Left ventricle myocardium inferior (tissue), 1 donor: ENCODE measurements around the gene HCN4. TPM values are rescaled to one million over a fixed set of nuclear protein-coding genes. Genes with fewer than 3 reads are reported as not detected.
A peak's percentile ranks its signal among the peaks of the same experiment; 100 is the strongest.
"Not testable (repeated sequence)": the region's sequence is repeated elsewhere in the genome, so short reads cannot be mapped to it uniquely, and the experiment has no call there.

Experiments used
- DNase-seq: peaks from one replicate; pipeline ENCODE4 v3.0.0-alpha.2; 2020
- H3K27ac ChIP-seq: fragments of 200-600 bp; replicated peaks from 2 replicates; pipeline ENCODE4 v1.8.0; 2021
- H3K27me3 ChIP-seq: fragments of 200-600 bp; 2 replicates; pipeline ENCODE4 v1.8.0; 2021; ENCODE audit warnings: low read depth
- H3K36me3 ChIP-seq: fragments of 200-600 bp; 2 replicates; pipeline ENCODE4 v1.8.0; 2021
- H3K4me1 ChIP-seq: fragments of 200-600 bp; 2 replicates; pipeline ENCODE4 v1.8.0; 2021
- H3K4me3 ChIP-seq: fragments of 200-600 bp; 2 replicates; pipeline ENCODE4 v1.8.0; 2021; ENCODE audit warnings: mild to moderate bottlenecking, moderate library complexity
- H3K9me3 ChIP-seq: fragments of 200-600 bp; replicated peaks from 2 replicates; pipeline ENCODE4 v1.8.0; 2021
- CTCF ChIP-seq: fragments of 200-600 bp; IDR thresholded peaks from 2 replicates; pipeline ENCODE4 v1.8.0; 2021; ENCODE audit warnings: antibody characterized with exemption, mild to moderate bottlenecking, borderline replicate concordance
- intact Hi-C: fragments of 100-400 bp; cut with micrococcal nuclease; formaldehyde crosslinking; loops from one replicate; pipeline ENCODE4 v1.11.0; 2022
- long read RNA-seq: library from polyadenylated mRNA; unstranded; transcript quantifications from one replicate; pipeline ENCODE4 v2.0.0, GENCODE V29; 2021
- total RNA-seq: library from RNA; stranded (reverse); fragmentation: NEBNext Ultra II Directional; extraction: Animal tissue kit (Norgen Biotek cat#: 25700); gene quantifications from one replicate; pipeline ENCODE4 v1.2.1, GENCODE V29; 2021
- donor health status: DM: no; HTN: yes; CAD: no; lungs with severe emphysema.

HCN4 gene
- total RNA-seq = 21.9 TPM
- long read RNA-seq, partial matches to known transcripts = 0 of 11 reads
- long read RNA-seq, other reads (novel, unspliced or antisense) = 11 of 11 reads

DNA sequence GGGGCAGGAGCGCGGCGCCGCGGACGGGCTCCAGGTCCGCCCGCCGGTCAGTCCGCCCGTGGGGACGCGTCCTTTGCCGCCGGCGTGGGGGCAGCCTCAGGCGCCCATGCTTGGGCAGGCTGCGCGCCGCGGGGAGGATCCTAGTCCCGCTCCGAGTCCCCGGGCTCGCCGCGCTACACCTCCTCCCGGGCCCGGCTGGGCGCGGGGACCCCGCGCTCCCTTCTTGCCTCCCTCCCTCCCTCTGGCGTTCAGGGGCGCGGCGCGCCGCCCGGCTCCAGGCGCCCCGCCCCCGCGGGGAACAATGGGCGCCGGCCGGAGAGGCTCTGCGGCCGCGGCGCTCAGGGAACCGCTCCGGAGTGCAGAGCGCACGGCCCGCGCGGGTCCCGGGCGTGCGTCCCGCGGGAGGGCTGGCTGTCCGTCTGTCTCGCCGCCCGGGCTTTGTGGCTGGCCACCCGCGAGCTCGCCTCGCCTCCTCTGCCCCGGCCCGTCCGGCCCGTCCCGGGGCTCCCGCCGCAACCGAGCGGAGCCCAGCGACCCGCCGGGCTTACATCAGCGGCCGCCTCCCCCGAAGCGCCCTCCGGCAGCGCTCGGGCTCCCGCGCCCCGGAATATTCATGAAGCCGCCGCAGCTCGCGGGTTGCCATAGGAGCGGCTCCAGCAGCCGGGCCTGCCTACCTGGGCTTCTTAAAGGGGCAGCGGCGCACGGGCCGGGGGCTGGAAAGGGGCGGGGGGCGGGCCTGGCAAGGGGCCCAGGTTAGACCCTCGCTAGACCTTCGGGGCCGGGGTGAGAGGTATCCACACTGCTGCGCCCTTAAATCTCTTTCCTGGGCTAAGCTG, at the start of gene HCN4:
HCN4 (minus strand) TSS at position 658 of the 836 bp plus-strand sequence. CDS start 688 bp downstream, outside the sequence.
- peaks cover 87% of the 10 kb centered on the region for H3K27me3 ChIP-seq

GRCh38 chr15:73414876-73415275, 46.1 kb upstream of the HCN4 start:
- intact Hi-C loops = no loop called here
- no peak for TF ChIP-seq CTCF
- H3K4me3 ChIP-seq = no peak overlapping the region
- H3K4me1 ChIP-seq = no peaks in the 10 kb centered on the region
- no peak for DNase-seq
- no peak overlapping the region for H3K27ac ChIP-seq
- peaks cover 16% of the 10 kb centered on the region for H3K27me3 ChIP-seq
- H3K9me3 ChIP-seq = no peaks in the 10 kb centered on the region
- no peaks in the 10 kb centered on the region for H3K36me3 ChIP-seq

More for the DNA sequence above, at the start of gene HCN4:
- Histone ChIP-seq H3K4me1 (peaks cover 36% of the 10 kb centered on the region), H3K36me3 (no peaks in the 10 kb centered on the region), H3K27ac (peak within 1 kb of the TSS; percentile 78), H3K9me3 (no peaks in the 10 kb centered on the region), H3K4me3 (peak within 1 kb of the TSS; percentile 69)
- DNase-seq = peak; percentile 47
- TF ChIP-seq CTCF = no peak
- intact Hi-C loops = no loop called here

DNA sequence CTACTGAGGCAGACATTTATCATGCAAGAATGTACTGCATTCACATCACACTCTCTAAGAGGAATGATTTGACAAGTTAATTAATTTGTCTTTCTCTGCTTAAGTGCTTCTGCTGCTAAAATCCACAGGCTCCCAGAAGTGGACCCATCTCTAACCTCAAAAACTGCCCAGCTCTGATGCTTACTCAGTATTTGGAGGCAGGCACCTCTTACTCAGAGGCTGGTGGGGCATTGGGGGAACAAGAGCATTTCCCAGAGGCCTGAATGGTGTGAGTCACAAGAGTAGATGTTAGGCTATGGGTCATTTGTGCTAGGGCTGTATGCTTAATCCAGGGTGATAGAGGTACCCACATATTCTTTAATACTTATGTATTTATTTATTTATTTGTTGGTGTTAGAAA, 34.4 kb upstream of the HCN4 start:
- H3K27me3 ChIP-seq = peaks cover 5% of the 10 kb centered on the region
- H3K36me3 ChIP-seq = no peaks in the 10 kb centered on the region
- no peaks in the 10 kb centered on the region for H3K4me1 ChIP-seq
- intact Hi-C loops = no loop called here
- TF ChIP-seq CTCF = no peak
- H3K9me3 ChIP-seq = no peaks in the 10 kb centered on the region
- no peak overlapping the region for H3K27ac ChIP-seq
- no peak for DNase-seq
- H3K4me3 ChIP-seq = no peak overlapping the region

DNA sequence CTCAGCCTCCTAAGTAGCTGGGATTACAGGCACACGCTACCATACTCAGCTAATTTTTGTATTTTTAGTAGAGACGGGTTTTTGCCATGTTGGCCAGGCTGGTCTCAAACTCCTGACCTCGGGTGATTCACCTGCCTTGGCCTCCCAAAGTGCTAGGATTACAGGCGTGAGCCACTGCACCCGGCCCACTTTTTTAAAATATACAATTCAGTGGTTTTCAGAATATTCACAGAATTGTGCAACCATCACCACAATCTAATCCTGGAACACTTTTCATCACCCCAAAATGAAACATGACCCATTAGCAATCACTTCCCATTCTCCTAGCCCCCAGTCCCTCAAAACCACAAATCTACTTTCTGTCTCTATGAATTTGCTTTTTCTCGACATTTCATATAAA, 31.5 kb upstream of the HCN4 start:
- DNase-seq, intact Hi-C loops: not testable (repeated sequence)

GRCh38 chr15:73398861-73399260, 30.1 kb upstream of the HCN4 start:
- intact Hi-C loops = no loop called here
- DNase-seq = no peak
- no peak for TF ChIP-seq CTCF
- Histone ChIP-seq H3K9me3 (no peaks in the 10 kb centered on the region), H3K27me3 (peaks cover 3% of the 10 kb centered on the region), H3K36me3 (no peaks in the 10 kb centered on the region), H3K4me3 (no peak overlapping the region), H3K4me1 (peaks cover 30% of the 10 kb centered on the region), H3K27ac (no peak overlapping the region)

More for the DNA sequence above, 31.5 kb upstream of the HCN4 start:
- H3K27ac ChIP-seq, H3K36me3 ChIP-seq, H3K27me3 ChIP-seq, H3K4me3 ChIP-seq, H3K9me3 ChIP-seq: not testable (repeated sequence)
- peaks cover 17% of the 10 kb centered on the region for H3K4me1 ChIP-seq

GRCh38 chr15:73397461-73397860, 28.7 kb upstream of the HCN4 start:
- intact Hi-C loops = no loop called here

More at GRCh38 chr15:73397461-73397860, 28.7 kb upstream of the HCN4 start:
- no peaks in the 10 kb centered on the region for H3K36me3 ChIP-seq
- H3K27me3 ChIP-seq = peaks cover 11% of the 10 kb centered on the region
- H3K27ac ChIP-seq = no peak overlapping the region
- no peak for DNase-seq
- H3K4me1 ChIP-seq = peaks cover 38% of the 10 kb centered on the region
- TF ChIP-seq CTCF = no peak
- no peaks in the 10 kb centered on the region for H3K9me3 ChIP-seq
- H3K4me3 ChIP-seq = no peak overlapping the region
